Measurements from ENCODE around the gene HDGF.

GRCh38 chr1:156741481-156741983 lies 9.9 kb downstream of the HDGF start:
- TF ChIP-seq CTCF (conservative IDR thresholded peaks at IDR 0.05), result no peak
- TF ChIP-seq EZH2 (IDR thresholded peaks at IDR 0.05; ENCODE audit: low read depth), result no peak

All from PC-9 (cell line).